ENCODE results near the gene SPDYA.
"Not testable (repeated sequence)": the region's sequence is repeated elsewhere in the genome, so short reads cannot be mapped to it uniquely, and the experiment has no call there.

SPDYA gene

GRCh38 chr2:28810384-28811285, at the start of gene SPDYA:
TSS of gene SPDYA (plus strand) at chr2:28810834. CDS start at chr2:28816015, 5,181 bp downstream.
- DNase-seq: peak; percentile 87

- DNase-seq: no peak
Observed at GRCh38 chr2:28761420-28761819, 49.2 kb upstream of the SPDYA start.

GRCh38 chr2:28764909-28765711, 45.5 kb upstream of the SPDYA start:
- no peak for DNase-seq

- DNase-seq: no peak
Observed at GRCh38 chr2:28766070-28766469, 44.6 kb upstream of the SPDYA start.

GRCh38 chr2:28767337-28767736, 43.3 kb upstream of the SPDYA start:
- no peak for DNase-seq

GRCh38 chr2:28768422-28768821, 42.2 kb upstream of the SPDYA start:
- no peak for DNase-seq

- DNase-seq: no peak
Observed at GRCh38 chr2:28768952-28769351, 41.7 kb upstream of the SPDYA start.

- no peak for DNase-seq
Observed at GRCh38 chr2:28772351-28772750, 38.3 kb upstream of the SPDYA start.

GRCh38 chr2:28776471-28776870, 34.2 kb upstream of the SPDYA start:
- DNase-seq: no peak

- no peak for DNase-seq
Observed at GRCh38 chr2:28778392-28778791, 32.2 kb upstream of the SPDYA start.

- no peak for DNase-seq
Observed at GRCh38 chr2:28779001-28779400, 31.6 kb upstream of the SPDYA start.

GRCh38 chr2:28780496-28780895, 30.1 kb upstream of the SPDYA start:
- DNase-seq: no peak

GRCh38 chr2:28782423-28782822, 28.2 kb upstream of the SPDYA start:
- no peak for DNase-seq

- DNase-seq: not testable (repeated sequence)
Observed at GRCh38 chr2:28784570-28784969, 26.1 kb upstream of the SPDYA start.

GRCh38 chr2:28796620-28797019, 14.0 kb upstream of the SPDYA start:
- DNase-seq: no peak

GRCh38 chr2:28801726-28802125, 8.9 kb upstream of the SPDYA start:
- no peak for DNase-seq

GRCh38 chr2:28802975-28803429, 7.6 kb upstream of the SPDYA start:
- no peak for DNase-seq

- DNase-seq: no peak
Observed at GRCh38 chr2:28809927-28810326, 707 bp upstream of the SPDYA start.

- DNase-seq: no peak
Observed at GRCh38 chr2:28818053-28818452, 7.4 kb downstream of the SPDYA start.

- DNase-seq: peak; percentile 71
Observed at GRCh38 chr2:28821295-28821958, 10.8 kb downstream of the SPDYA start.

GRCh38 chr2:28822036-28822435, 11.4 kb downstream of the SPDYA start:
- DNase-seq: no peak

GRCh38 chr2:28824207-28824606, 13.6 kb downstream of the SPDYA start:
- no peak for DNase-seq

- DNase-seq: no peak
Observed at GRCh38 chr2:28824870-28825269, 14.2 kb downstream of the SPDYA start.

Data from CD4-positive, alpha-beta T cell treated with Interleukin-17A for 4 hours (primary cell).